Psoas muscle (tissue), 8 donors: Measurements from ENCODE around the gene CSN2. TPM values are rescaled to one million over a fixed set of nuclear protein-coding genes. Genes with fewer than 3 reads are reported as not detected.

Source experiments
- ATAC-seq, 4 donors: fragments of 200-7000 bp; cut with Tn5 transposase; one replicate each; pipeline ENCODE4 v1.9.1; 2020; ENCODE audit warnings: moderate library complexity in 3 of 4, mild to moderate bottlenecking in 2 of 4
- DNase-seq, 2 donors: peaks; one replicate each; pipeline ENCODE4 v3.0.0-alpha.2; 2020
- H3K27ac ChIP-seq: fragments of 200-600 bp; one replicate; pipeline ENCODE4 v1.8.0; 2022
- H3K27me3 ChIP-seq, 3 donors: fragments of 200-600 bp in 1 of 3; one replicate each; pipeline versions ENCODE4 v1.6.1 to v1.8.0; 2013 to 2022; ENCODE audit warnings: low read length in 2 of 3, mild to moderate bottlenecking in 2 of 3, moderate library complexity in 1 of 3; ENCODE audit not compliant: insufficient read depth in 3 of 3
- H3K36me3 ChIP-seq, 2 donors: fragments of 200-600 bp in 1 of 2; one replicate each; pipeline versions ENCODE4 v1.6.1 to v1.8.0; 2013 to 2022; ENCODE audit warnings: low read depth in 1 of 2, mild to moderate bottlenecking in 1 of 2, moderate library complexity in 1 of 2; ENCODE audit not compliant: insufficient read depth in 1 of 2
- H3K4me1 ChIP-seq: fragments of 200-600 bp; one replicate; pipeline ENCODE4 v1.8.0; 2022
- H3K4me3 ChIP-seq: fragments of 200-600 bp; one replicate; pipeline ENCODE4 v1.8.0; 2022; ENCODE audit warnings: mild to moderate bottlenecking
- H3K9me3 ChIP-seq: fragments of 200-600 bp; one replicate; pipeline ENCODE4 v1.8.0; 2022
- CTCF ChIP-seq: fragments of 200-600 bp; IDR thresholded peaks from one replicate; pipeline ENCODE4 v1.8.0; 2022; ENCODE audit warnings: antibody characterized with exemption
- WGBS, 3 donors: extraction: QIAGEN DNeasy Blood & Tissue Kit; methylation state at CpG; one replicate each; pipeline versions ENCODE4 v1.1.6 to v1.1.7; 2013; 5-methylcytosine and 5-hydroxymethylcytosine counted together
- intact Hi-C, 2 donors: fragments of 100-400 bp; cut with DNase I; formaldehyde crosslinking; loops; one replicate each; pipeline versions ENCODE4 v1.11.0 to v1.14.2; 2022
- polyA plus RNA-seq, 3 donors: library from polyadenylated mRNA; stranded (reverse); fragments of 200-250 nt; gene quantifications; one replicate each; pipeline ENCODE4 v1.2.3, GENCODE V29; 2013
- total RNA-seq, 4 donors: library from RNA; stranded (reverse); fragmentation: NEBNext Ultra II Directional in 2 of 4; extraction: Animal tissue kit (Norgen Biotek cat#: 25700) in 2 of 4; gene quantifications; one replicate each; pipeline versions ENCODE4 v1.2.1 to v1.2.4, GENCODE V29; 2021 to 2023
- donor health status: healthy with polysubstance abuse.
- donor health status: DM: no; HTN: no; CAD: no; lungs with moderate emphysema.
- donor health status: Bipolar disorder and iron deficiency.
- donor health status: healthy.
- donor health status: DM: yes; HTN: yes; CAD: no.
- donor health status: DM: no; HTN: no; CAD: no.
- donor health status: DM: no; HTN: no; CAD: no.
- donor health status: DM: yes; HTN: yes; CAD: no.

CSN2 gene
- total and polyA plus RNA-seq, 7 donors: not detected

GRCh38 chr4:69995526-69996016 lies 30.0 kb upstream of the CSN2 start, which contains the start of gene STATH:
TSS of gene STATH (plus strand) at chr4:69995966. CDS start at chr4:69998438, 2,472 bp downstream.
- DNase-seq (no peak), ATAC-seq (no peak)
- Histone ChIP-seq H3K27ac (no peak within 1 kb of the TSS), H3K27me3 (no peaks in the 10 kb centered on the region), H3K4me3 (no peak within 1 kb of the TSS), H3K9me3 (no peaks in the 10 kb centered on the region), H3K4me1 (no peaks in the 10 kb centered on the region), H3K36me3 (no peaks in the 10 kb centered on the region)
- 62 to 83% (median 76%) methylated on average over 3 of the region's 3 CpGs for WGBS, 3 donors
- intact Hi-C loops: no loop called here
- TF ChIP-seq CTCF: no peak

- intact Hi-C loops: no loop called here
- Histone ChIP-seq H3K36me3 (no peaks in the 10 kb centered on the region), H3K27me3 (no peaks in the 10 kb centered on the region), H3K27ac (no peak overlapping the region), H3K9me3 (no peaks in the 10 kb centered on the region), H3K4me1 (no peaks in the 10 kb centered on the region), H3K4me3 (no peak overlapping the region)
- DNase-seq (no peak), ATAC-seq (no peak)
- 77 to 80% (median 77%) methylated on average over 5 of the region's 5 CpGs for WGBS, 3 donors
- no peak for TF ChIP-seq CTCF
Observed at GRCh38 chr4:69994782-69995181, 29.3 kb upstream of the CSN2 start.

- intact Hi-C loops: no loop called here
- no peak for ATAC-seq
- DNase-seq: no peak
- no peaks in the 10 kb centered on the region for H3K36me3 ChIP-seq
- no peak for TF ChIP-seq CTCF
- WGBS, 3 donors: 86 to 89% (median 86%) methylated on average over 4 of the region's 4 CpGs
- no peaks in the 10 kb centered on the region for H3K9me3 ChIP-seq
- no peaks in the 10 kb centered on the region for H3K4me1 ChIP-seq
- H3K27me3 ChIP-seq: no peaks in the 10 kb centered on the region
- H3K4me3 ChIP-seq: no peak overlapping the region
- no peak overlapping the region for H3K27ac ChIP-seq
Observed at GRCh38 chr4:69991016-69991415, 25.5 kb upstream of the CSN2 start.

- intact Hi-C loops: no loop called here
- H3K4me1 ChIP-seq: no peaks in the 10 kb centered on the region
- no peak overlapping the region for H3K27ac ChIP-seq
- no peak for ATAC-seq
- TF ChIP-seq CTCF: no peak
- no peaks in the 10 kb centered on the region for H3K36me3 ChIP-seq
- H3K27me3 ChIP-seq: no peaks in the 10 kb centered on the region
- H3K9me3 ChIP-seq: no peaks in the 10 kb centered on the region
- no peak for DNase-seq
- H3K4me3 ChIP-seq: no peak overlapping the region
- WGBS, 3 donors: 76 to 85% (median 78%) methylated on average over 1 of the region's 1 CpG
Observed at GRCh38 chr4:69986663-69987062, 21.1 kb upstream of the CSN2 start.

- ATAC-seq: no peak
Observed at GRCh38 chr4:69984030-69984443, 18.5 kb upstream of the CSN2 start.

More at GRCh38 chr4:69984030-69984443, 18.5 kb upstream of the CSN2 start:
- TF ChIP-seq CTCF: no peak
- WGBS, 3 donors: 38 to 51% (median 44%) methylated on average over 2 of the region's 2 CpGs
- H3K27ac ChIP-seq: no peak overlapping the region
- H3K27me3 ChIP-seq: no peaks in the 10 kb centered on the region
- no peak overlapping the region for H3K4me3 ChIP-seq
- H3K9me3 ChIP-seq: no peaks in the 10 kb centered on the region
- H3K4me1 ChIP-seq: no peaks in the 10 kb centered on the region
- no peak for DNase-seq
- intact Hi-C loops: no loop called here
- H3K36me3 ChIP-seq: no peaks in the 10 kb centered on the region
